ENCODE data around the gene SELPLG. TPM values are rescaled to one million over a fixed set of nuclear protein-coding genes. Genes with fewer than 3 reads are reported as not detected.

The SELPLG gene
- total RNA-seq, 4 donors from 2014 or later = 2.5 to 10.1 (median 5.6) TPM

- intact Hi-C loops (cut with DNase I) = no loop called here
- 82 to 88% methylated on average over 8 of the region's 8 CpGs for WGBS, 2 donors
Observed at GRCh38 chr12:108627134-108627920, 6.4 kb downstream of the SELPLG start.

GRCh38 chr12:108625228-108625627 is 8.5 kb downstream of the SELPLG start:
- no peaks in the 10 kb centered on the region for H3K27me3 ChIP-seq
- DNase-seq = no peak
- TF ChIP-seq CTCF (IDR thresholded peaks at IDR 0.05) (no peak), POLR2A (IDR thresholded peaks at IDR 0.05) (no peak)
- H3K36me3 ChIP-seq = no peaks in the 10 kb centered on the region
- no peak overlapping the region for H3K27ac ChIP-seq
- H3K9me3 ChIP-seq = no peaks in the 10 kb centered on the region
- WGBS, 2 donors = 75 to 80% methylated on average over 3 of the region's 3 CpGs
- intact Hi-C loops (cut with DNase I) = no loop called here
- no peak overlapping the region for H3K4me3 ChIP-seq
- peaks cover 11 to 42% (median 25%) of the 10 kb centered on the region in 3 donors for H3K4me1 ChIP-seq

More at GRCh38 chr12:108627134-108627920, 6.4 kb downstream of the SELPLG start:
- TF ChIP-seq CTCF (IDR thresholded peaks at IDR 0.05) (no peak), POLR2A (IDR thresholded peaks at IDR 0.05) (no peak)
- peaks cover 19 to 56% (median 34%) of the 10 kb centered on the region in 3 donors for H3K4me1 ChIP-seq
- H3K36me3 ChIP-seq = no peaks in the 10 kb centered on the region
- H3K4me3 ChIP-seq = no peak overlapping the region
- H3K27ac ChIP-seq = peak overlapping the region in 2 of 4 donors; percentile 58 to 71
- H3K9me3 ChIP-seq = no peaks in the 10 kb centered on the region
- no peaks in the 10 kb centered on the region for H3K27me3 ChIP-seq
- DNase-seq = no peak

- no peak overlapping the region for H3K4me3 ChIP-seq
- no peak for DNase-seq
- H3K36me3 ChIP-seq = no peaks in the 10 kb centered on the region
- TF ChIP-seq POLR2A (IDR thresholded peaks at IDR 0.05) = no peak
- no peak for TF ChIP-seq CTCF (IDR thresholded peaks at IDR 0.05)
- H3K9me3 ChIP-seq = no peaks in the 10 kb centered on the region
- H3K27ac ChIP-seq = no peak overlapping the region
- H3K27me3 ChIP-seq = no peaks in the 10 kb centered on the region
- H3K4me1 ChIP-seq = peaks cover 0 to 26% (median 11%) of the 10 kb centered on the region in 3 donors
- intact Hi-C loops (cut with DNase I) = no loop called here
- WGBS, 2 donors = no CpG with 5 or more reads among the region's 8 CpGs
Observed at GRCh38 chr12:108623577-108623976, 10.1 kb downstream of the SELPLG start.

- peak overlapping the region in 2 of 4 donors; percentile 29 to 34 for H3K27ac ChIP-seq
- intact Hi-C loops (cut with DNase I) = no loop called here
- H3K36me3 ChIP-seq = no peaks in the 10 kb centered on the region
- no peaks in the 10 kb centered on the region for H3K27me3 ChIP-seq
- H3K4me1 ChIP-seq = peaks cover 0 to 26% (median 7%) of the 10 kb centered on the region in 3 donors
- 92 to 100% methylated on average over 4 to 12 of the region's 14 CpGs for WGBS, 2 donors
- TF ChIP-seq CTCF (IDR thresholded peaks at IDR 0.05) (no peak), POLR2A (IDR thresholded peaks at IDR 0.05) (no peak)
- H3K4me3 ChIP-seq = no peak overlapping the region
- H3K9me3 ChIP-seq = no peaks in the 10 kb centered on the region
- no peak for DNase-seq
Observed at GRCh38 chr12:108622921-108623514, 10.7 kb downstream of the SELPLG start.

GRCh38 chr12:108622421-108622820 is 11.3 kb downstream of the SELPLG start:
- H3K27me3 ChIP-seq = no peaks in the 10 kb centered on the region
- DNase-seq = no peak
- H3K36me3 ChIP-seq = no peaks in the 10 kb centered on the region
- intact Hi-C loops (cut with DNase I) = no loop called here
- H3K4me1 ChIP-seq = peaks cover 0 to 26% (median 2%) of the 10 kb centered on the region in 3 donors
- no peaks in the 10 kb centered on the region for H3K9me3 ChIP-seq
- H3K27ac ChIP-seq = peak overlapping the region in 2 of 4 donors; percentile 29 to 34
- WGBS, 2 donors = 40 to 45% methylated on average over 3 to 4 of the region's 4 CpGs
- H3K4me3 ChIP-seq = no peak overlapping the region
- TF ChIP-seq CTCF (IDR thresholded peaks at IDR 0.05) = no peak
- no peak for TF ChIP-seq POLR2A (IDR thresholded peaks at IDR 0.05)
